Keratinocyte (primary cell): ENCODE measurements around the gene C8B. TPM values are rescaled to one million over a fixed set of nuclear protein-coding genes. Genes with fewer than 3 reads are reported as not detected.

ENCODE experiments used
- DNase-seq: peaks from one replicate; pipeline ENCODE4 v3.0.0-alpha.2; 2011; ENCODE audit warnings: low read depth, missing footprints, low spot score
- FAIRE-seq: peaks from 2 replicates; lab custom pipeline; 2011; peaks lifted over from hg19 to GRCh38; lab: Jason Lieb, UNC
- H2AFZ ChIP-seq: 2 replicates; pipeline ENCODE4 v1.6.0; 2012; ENCODE audit warnings: low read length, control low read depth, inconsistent platforms; ENCODE audit not compliant: control insufficient read depth
- H3K27ac ChIP-seq: 2 replicates; pipeline ENCODE4 v1.5.1; 2011; ENCODE audit warnings: low read length; ENCODE audit not compliant: control insufficient read depth, insufficient read depth
- H3K27me3 ChIP-seq: 3 replicates; pipeline ENCODE4 v1.6.0; 2011; ENCODE audit warnings: low read length; ENCODE audit not compliant: control insufficient read depth, insufficient read depth; ENCODE audit errors: extremely low read depth
- H3K36me3 ChIP-seq, 2 experiments: 2 replicates in 1 of 2; 3 replicates in 1 of 2; pipeline ENCODE4 v1.5.1; 2011; ENCODE audit warnings: low read length in 2 of 2, mild to moderate bottlenecking in 1 of 2; ENCODE audit not compliant: control insufficient read depth in 2 of 2, insufficient read depth in 2 of 2; ENCODE audit errors: extremely low read depth in 1 of 2
- H3K4me1 ChIP-seq: 3 replicates; pipeline ENCODE4 v1.5.1; 2011; ENCODE audit warnings: low read length; ENCODE audit not compliant: control insufficient read depth, insufficient read depth; ENCODE audit errors: extremely low read depth
- H3K4me2 ChIP-seq: 3 replicates; pipeline ENCODE4 v1.6.0; 2011; ENCODE audit warnings: low read depth, low read length; ENCODE audit not compliant: control insufficient read depth, insufficient read depth; ENCODE audit errors: extremely low read depth
- H3K4me3 ChIP-seq, 3 experiments: fragments of 200-600 bp in 1 of 3; sonication (generic) in 1 of 3; 2 replicates in 2 of 3; 3 replicates in 1 of 3; pipeline ENCODE4 v1.5.1; 2011 to 2016; ENCODE audit warnings: low read length in 3 of 3, mild to moderate bottlenecking in 3 of 3, control low read depth in 2 of 3, inconsistent platforms in 1 of 3, low read depth in 1 of 3, mixed read lengths in 1 of 3, mixed run types in 1 of 3, moderate library complexity in 1 of 3; ENCODE audit not compliant: control insufficient read depth in 2 of 3, insufficient read depth in 2 of 3; ENCODE audit errors: extremely low read depth in 1 of 3
- H3K79me2 ChIP-seq: 2 replicates; pipeline ENCODE4 v1.6.0; 2012; ENCODE audit warnings: low read length; ENCODE audit not compliant: control insufficient read depth, insufficient read depth
- H3K9ac ChIP-seq: 3 replicates; pipeline ENCODE4 v1.6.0; 2011; ENCODE audit warnings: low read length; ENCODE audit not compliant: control insufficient read depth, insufficient read depth; ENCODE audit errors: extremely low read depth
- H3K9me1 ChIP-seq: 3 replicates; pipeline ENCODE4 v1.6.0; 2011; ENCODE audit warnings: low read length; ENCODE audit not compliant: control insufficient read depth, insufficient read depth; ENCODE audit errors: extremely low read depth
- H3K9me3 ChIP-seq: 2 replicates; pipeline ENCODE4 v1.5.1; 2012; ENCODE audit warnings: low read depth, low read length; ENCODE audit not compliant: control insufficient read depth
- H4K20me1 ChIP-seq: 3 replicates; pipeline ENCODE4 v1.6.0; 2011; ENCODE audit warnings: low read length; ENCODE audit not compliant: control insufficient read depth, insufficient read depth; ENCODE audit errors: extremely low read depth
- CTCF ChIP-seq, 3 experiments: IDR thresholded peaks in 1 of 3; conservative IDR thresholded peaks in 1 of 3; optimal IDR thresholded peaks in 1 of 3; 2 replicates in 2 of 3; 3 replicates in 1 of 3; pipeline versions ENCODE3 to v1.5.1; 2011; ENCODE audit warnings: low read length in 3 of 3, mild to moderate bottlenecking in 3 of 3, moderate library complexity in 2 of 3, control low read depth in 1 of 3, inconsistent platforms in 1 of 3; ENCODE audit not compliant: insufficient read depth in 2 of 3; ENCODE audit errors: extremely low read depth in 1 of 3
- EZH2 ChIP-seq: IDR thresholded peaks from one replicate; pipeline ENCODE4 v1.6.1; 2012; ENCODE audit warnings: inconsistent platforms, mild to moderate bottlenecking, low read length, moderate library complexity
- dilution Hi-C: fragments of 300-500 bp; cut with MboI; formaldehyde crosslinking; loops from one replicate; pipeline ENCODE4 v1.7.0; 2020; ENCODE audit warnings: low sequenced_read_pairs; ENCODE audit not compliant: extremely low pct_ligation_motif_present
- polyA plus RNA-seq, 5 experiments: library from polyadenylated mRNA; depleted of rRNA in 3 of 5; stranded (reverse) in 3 of 5; stranded (forward) in 1 of 5; unstranded in 1 of 5; fragments of >200 nt; gene quantifications; 1 replicate in 1 of 5; 2 replicates in 3 of 5; 3 replicates in 1 of 5; pipeline versions ENCODE4 v1.2.1 to v1.2.3, GENCODE V29; 2011 to 2012; ENCODE audit warnings: missing spikeins in 2 of 5, low read depth in 1 of 5, low replicate concordance in 1 of 5

C8B gene
- polyA plus RNA-seq, 1 donor (not counting 4 experiments of a cell fraction or from before 2014, with no cell fraction given): 0.04 TPM

DNA sequence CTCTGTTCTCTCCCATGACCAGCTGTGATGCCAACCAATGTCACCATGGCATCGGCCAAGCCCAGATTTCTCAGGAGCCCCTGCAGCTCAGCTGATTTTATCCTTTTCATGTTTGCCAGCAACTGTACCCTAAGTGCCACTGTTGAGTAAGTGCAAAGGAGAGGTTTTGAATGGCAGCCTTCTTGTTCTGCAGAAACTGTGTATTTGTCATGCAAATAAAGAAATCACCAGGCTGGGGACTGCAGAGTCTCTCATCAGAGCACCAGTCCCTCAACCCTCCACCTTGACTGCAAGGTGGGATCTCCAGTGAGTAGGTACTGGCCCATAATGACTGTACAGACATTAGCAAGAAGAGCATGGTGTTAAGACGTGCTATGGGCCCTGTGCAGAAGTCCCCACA is 26.6 kb downstream of the C8B start:
- no peaks in the 10 kb centered on the region for H3K9me3 ChIP-seq
- H3K36me3 ChIP-seq: no peaks in the 10 kb centered on the region
- H3K27me3 ChIP-seq: no peaks in the 10 kb centered on the region
- no peaks in the 10 kb centered on the region for H3K79me2 ChIP-seq
- H2AFZ ChIP-seq: no peak overlapping the region
- no peak overlapping the region for H3K9ac ChIP-seq
- dilution Hi-C loops: no loop called here
- H3K4me2 ChIP-seq: no peak overlapping the region
- DNase-seq (no peak), FAIRE-seq (no peak)
- H3K4me1 ChIP-seq: no peaks in the 10 kb centered on the region
- H3K9me1 ChIP-seq: no peaks in the 10 kb centered on the region
- no peak overlapping the region for H3K27ac ChIP-seq
- no peak overlapping the region for H3K4me3 ChIP-seq
- H4K20me1 ChIP-seq: no peaks in the 10 kb centered on the region
- TF ChIP-seq CTCF (optimal IDR thresholded peaks at IDR 0.05 in 1 of 3, IDR thresholded peaks at IDR 0.05 in 1 of 3, conservative IDR thresholded peaks at IDR 0.05 in 1 of 3; ENCODE audit: extremely low read depth in 1 of 3, insufficient read depth in 2 of 3, low read length in 3 of 3): no peak
- no peak for TF ChIP-seq EZH2

GRCh38 chr1:56938646-56939045 is 27.2 kb downstream of the C8B start:
- Histone ChIP-seq H3K9me3 (no peaks in the 10 kb centered on the region), H3K79me2 (no peaks in the 10 kb centered on the region), H3K9me1 (no peaks in the 10 kb centered on the region), H3K9ac (no peak overlapping the region), H2AFZ (no peak overlapping the region), H3K27ac (no peak overlapping the region), H3K4me3 (no peak overlapping the region), H3K4me1 (no peaks in the 10 kb centered on the region), H4K20me1 (no peaks in the 10 kb centered on the region), H3K27me3 (no peaks in the 10 kb centered on the region), H3K4me2 (no peak overlapping the region), H3K36me3 (no peaks in the 10 kb centered on the region)
- DNase-seq (no peak), FAIRE-seq (no peak)
- TF ChIP-seq EZH2 (no peak), CTCF (optimal IDR thresholded peaks at IDR 0.05 in 1 of 3, IDR thresholded peaks at IDR 0.05 in 1 of 3, conservative IDR thresholded peaks at IDR 0.05 in 1 of 3; ENCODE audit: extremely low read depth in 1 of 3, insufficient read depth in 2 of 3, low read length in 3 of 3) (no peak)
- dilution Hi-C loops: no loop called here
